ENCODE data around the gene DMAC1. TPM values are rescaled to one million over a fixed set of nuclear protein-coding genes. Genes with fewer than 3 reads are reported as not detected.

The DMAC1 gene
- total RNA-seq, 6 experiments from 2014 or later, result 10.4 to 28.5 (median 23.1) TPM

DNA sequence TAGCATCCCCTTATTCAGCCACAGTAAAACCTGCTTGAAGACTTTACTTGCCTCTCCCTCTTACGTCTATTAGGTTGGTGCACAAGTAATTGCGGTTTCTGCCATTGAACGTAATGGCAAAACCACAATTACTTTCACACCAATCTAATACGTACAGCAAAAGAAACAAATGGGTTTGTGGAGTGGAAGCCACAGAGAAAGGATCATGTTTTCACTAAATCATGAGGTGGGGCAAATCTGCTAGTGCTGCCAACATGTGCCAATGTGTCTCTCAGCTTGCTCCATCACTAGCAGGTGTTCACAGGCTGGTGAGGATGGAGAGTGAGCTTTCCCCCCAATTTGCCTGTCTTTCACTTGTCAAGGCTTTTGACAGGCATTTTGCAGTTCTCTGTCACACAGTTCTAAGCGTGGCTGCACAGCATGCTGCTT is 15.9 kb downstream of the DMAC1 start:
- ATAC-seq (no peak), DNase-seq (no peak)
- H3K27ac ChIP-seq, result no peak overlapping the region

DNA sequence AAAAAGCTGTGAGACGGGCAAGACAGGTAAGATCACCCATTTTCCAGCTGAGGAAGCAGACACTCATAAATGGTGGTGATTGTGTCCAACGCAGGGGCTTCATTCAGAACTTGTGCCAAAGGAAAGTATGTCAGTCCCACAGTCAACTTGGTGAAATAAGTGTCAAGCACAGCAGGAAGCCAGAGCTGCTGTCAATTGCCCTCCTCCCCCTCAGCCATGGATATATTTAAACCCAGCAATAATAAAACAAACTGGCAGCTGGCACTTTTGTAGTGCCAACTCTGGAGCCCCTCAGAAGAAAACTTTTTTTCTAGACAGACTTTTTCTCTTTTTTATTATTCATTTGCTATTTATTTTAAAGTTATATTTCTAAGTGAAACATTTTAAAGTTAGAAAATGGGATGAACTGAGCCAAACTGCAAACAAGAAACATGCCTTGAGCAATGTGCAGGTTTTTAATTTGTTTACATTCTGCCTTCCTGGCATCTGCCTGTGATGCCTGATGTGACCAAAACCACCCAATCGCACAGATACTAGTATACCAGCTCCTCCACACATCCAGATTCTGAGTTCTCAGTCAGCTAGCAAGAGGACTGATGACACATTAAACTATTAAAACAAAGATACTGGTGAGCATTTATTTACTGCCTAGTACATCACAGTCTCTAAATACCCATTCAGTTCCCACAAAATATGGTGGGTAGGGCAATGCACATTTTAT is 17.0 kb downstream of the DMAC1 start:
- no peak for DNase-seq
- Histone ChIP-seq H3K4me1 (no peaks in the 10 kb centered on the region), H3K4me3 (no peak overlapping the region), H3K27me3 (no peaks in the 10 kb centered on the region), H3K9me3 (no peaks in the 10 kb centered on the region), H3K36me3 (no peaks in the 10 kb centered on the region), H3K27ac (no peak overlapping the region)
- TF ChIP-seq, protein P1, sequence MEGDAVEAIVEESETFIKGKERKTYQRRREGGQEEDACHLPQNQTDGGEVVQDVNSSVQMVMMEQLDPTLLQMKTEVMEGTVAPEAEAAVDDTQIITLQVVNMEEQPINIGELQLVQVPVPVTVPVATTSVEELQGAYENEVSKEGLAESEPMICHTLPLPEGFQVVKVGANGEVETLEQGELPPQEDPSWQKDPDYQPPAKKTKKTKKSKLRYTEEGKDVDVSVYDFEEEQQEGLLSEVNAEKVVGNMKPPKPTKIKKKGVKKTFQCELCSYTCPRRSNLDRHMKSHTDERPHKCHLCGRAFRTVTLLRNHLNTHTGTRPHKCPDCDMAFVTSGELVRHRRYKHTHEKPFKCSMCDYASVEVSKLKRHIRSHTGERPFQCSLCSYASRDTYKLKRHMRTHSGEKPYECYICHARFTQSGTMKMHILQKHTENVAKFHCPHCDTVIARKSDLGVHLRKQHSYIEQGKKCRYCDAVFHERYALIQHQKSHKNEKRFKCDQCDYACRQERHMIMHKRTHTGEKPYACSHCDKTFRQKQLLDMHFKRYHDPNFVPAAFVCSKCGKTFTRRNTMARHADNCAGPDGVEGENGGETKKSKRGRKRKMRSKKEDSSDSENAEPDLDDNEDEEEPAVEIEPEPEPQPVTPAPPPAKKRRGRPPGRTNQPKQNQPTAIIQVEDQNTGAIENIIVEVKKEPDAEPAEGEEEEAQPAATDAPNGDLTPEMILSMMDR (IDR thresholded peaks at IDR 0.05), result no peak
- TF ChIP-seq POLR2A (IDR thresholded peaks at IDR 0.05), result no peak
- intact Hi-C loops (cut with DNase I), result no loop called here
- 44% methylated on average over 3 of the region's 3 CpGs for WGBS (ENCODE audit: insufficient coverage, low coverage, low lambda C conversion rate, missing lambda C conversion rate)
- ATAC-seq, result no peak

More for the DNA sequence above, 15.9 kb downstream of the DMAC1 start:
- TF ChIP-seq, protein P1 (IDR thresholded peaks at IDR 0.05), result no peak
- TF ChIP-seq POLR2A (IDR thresholded peaks at IDR 0.05), result no peak
- Histone ChIP-seq H3K4me3 (no peak overlapping the region), H3K27me3 (no peaks in the 10 kb centered on the region), H3K36me3 (no peaks in the 10 kb centered on the region), H3K4me1 (no peaks in the 10 kb centered on the region), H3K9me3 (no peaks in the 10 kb centered on the region)
- WGBS (ENCODE audit: insufficient coverage, low coverage, low lambda C conversion rate, missing lambda C conversion rate), result 77% methylated on average over 5 of the region's 5 CpGs
- intact Hi-C loops (cut with DNase I), result no loop called here

DNA sequence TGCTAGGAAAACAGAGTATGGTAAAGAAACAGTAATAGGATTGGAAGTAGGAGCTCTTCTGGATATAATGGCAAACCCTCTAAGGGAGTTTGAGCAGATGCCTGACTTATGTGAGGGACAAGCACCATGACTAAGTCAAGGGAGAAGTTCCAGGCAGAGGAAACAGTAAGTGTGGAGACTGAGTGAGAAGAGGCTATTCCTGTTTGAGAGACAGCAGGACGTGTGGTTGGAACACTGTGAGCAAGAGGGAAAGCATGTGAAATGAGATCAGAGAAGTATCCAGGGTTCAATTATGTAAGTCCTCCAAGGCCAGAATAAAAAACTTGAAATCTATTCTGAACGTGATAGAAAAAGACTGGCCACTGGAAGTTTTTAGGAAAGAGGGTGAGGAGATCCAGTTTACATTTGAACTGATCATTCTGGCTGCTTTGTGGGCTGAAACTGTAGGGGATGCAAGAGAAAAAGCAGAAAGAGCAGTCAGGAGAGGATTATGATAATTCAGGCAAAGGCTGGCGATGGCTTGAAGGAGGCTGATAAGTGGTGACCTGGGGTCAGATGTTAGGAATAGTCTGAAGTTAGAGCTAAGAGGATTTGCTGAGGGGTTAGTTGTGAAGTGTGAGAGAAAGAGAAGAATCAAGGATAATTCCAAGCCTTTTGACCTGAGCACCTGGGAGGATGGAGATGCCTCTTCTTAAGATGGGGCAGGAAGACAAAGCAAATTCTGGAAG is 19.2 kb downstream of the DMAC1 start:
- intact Hi-C loops (cut with DNase I), result no loop called here
- Histone ChIP-seq H3K27me3 (no peaks in the 10 kb centered on the region), H3K9me3 (no peaks in the 10 kb centered on the region), H3K4me3 (no peak overlapping the region), H3K36me3 (no peaks in the 10 kb centered on the region), H3K27ac (no peak overlapping the region), H3K4me1 (no peaks in the 10 kb centered on the region)
- whole genome bisulfite sequencing (ENCODE audit: insufficient coverage, low coverage, low lambda C conversion rate, missing lambda C conversion rate), result 22% methylated on average over 3 of the region's 3 CpGs
- TF ChIP-seq POLR2A (IDR thresholded peaks at IDR 0.05), result no peak
- TF ChIP-seq, protein P1 (IDR thresholded peaks at IDR 0.05), result no peak
- no peak for ATAC-seq
- no peak for DNase-seq

DNA sequence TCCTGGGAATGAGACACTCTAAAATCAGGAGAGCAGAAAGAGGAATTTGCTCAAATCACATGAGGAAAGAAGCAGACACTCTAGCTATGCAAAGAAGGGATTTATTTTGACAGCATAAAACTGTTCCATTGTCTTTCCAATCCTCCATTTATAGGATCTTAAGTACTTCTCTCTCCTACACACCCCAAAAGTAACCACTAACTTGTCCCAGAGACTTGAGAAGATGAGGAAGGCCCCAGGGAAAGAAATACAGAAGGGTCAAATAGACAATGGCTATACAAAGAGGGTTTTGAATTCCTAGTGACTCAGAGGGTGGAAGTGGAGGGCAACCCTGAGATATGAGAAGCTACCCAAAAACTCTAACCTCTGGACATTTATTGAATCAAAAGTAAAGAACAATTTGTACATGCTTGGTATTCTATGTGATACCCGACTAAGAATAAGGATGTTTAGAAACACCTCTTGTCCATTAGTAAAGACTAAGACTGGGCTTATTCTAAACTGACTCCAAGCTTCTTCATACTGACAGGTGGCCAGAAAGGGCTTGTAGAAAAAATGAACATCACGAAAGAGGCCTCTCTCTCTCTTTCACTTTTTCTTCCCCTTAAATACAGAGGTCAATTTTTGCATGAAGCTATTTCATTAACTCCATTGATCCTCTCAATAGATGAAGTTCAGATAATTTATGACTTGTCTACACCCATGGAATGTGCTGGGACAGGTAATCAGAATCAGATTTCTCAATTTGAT is 20.6 kb downstream of the DMAC1 start:
- Histone ChIP-seq H3K27me3 (no peaks in the 10 kb centered on the region), H3K27ac (no peak overlapping the region), H3K4me3 (no peak overlapping the region), H3K4me1 (no peaks in the 10 kb centered on the region), H3K9me3 (no peaks in the 10 kb centered on the region), H3K36me3 (no peaks in the 10 kb centered on the region)
- no peak for DNase-seq
- intact Hi-C loops (cut with DNase I), result no loop called here
- ATAC-seq, result no peak
- WGBS (ENCODE audit: insufficient coverage, low coverage, low lambda C conversion rate, missing lambda C conversion rate), result 53% methylated on average over 2 of the region's 2 CpGs
- TF ChIP-seq, protein P1 (IDR thresholded peaks at IDR 0.05), result no peak

All from right lobe of liver (tissue), 6 donors.